ENCODE results near the gene MSI2.
A peak's percentile ranks its signal among the peaks of the same experiment; 100 is the strongest.

MSI2 gene

GRCh38 chr17:57440522-57441269 lies 184.4 kb downstream of the MSI2 start:
- DNase-seq (ENCODE audit: low spot score): peak; percentile 75

GRCh38 chr17:57441270-57441600 lies 184.9 kb downstream of the MSI2 start:
- no peak for DNase-seq (ENCODE audit: low spot score)

GRCh38 chr17:57442401-57442823 lies 186.1 kb downstream of the MSI2 start:
- DNase-seq (ENCODE audit: low spot score): no peak

GRCh38 chr17:57442914-57443571 lies 186.7 kb downstream of the MSI2 start:
- DNase-seq (ENCODE audit: low spot score): peak; percentile 77

GRCh38 chr17:57443781-57444180 lies 187.5 kb downstream of the MSI2 start:
- no peak for DNase-seq (ENCODE audit: low spot score)

GRCh38 chr17:57444682-57445450 lies 188.5 kb downstream of the MSI2 start:
- no peak for DNase-seq (ENCODE audit: low spot score)

- no peak for DNase-seq (ENCODE audit: low spot score)
These were observed 189.6 kb downstream of the MSI2 start for GRCh38 chr17:57445772-57446472.

GRCh38 chr17:57447357-57447989 lies 191.2 kb downstream of the MSI2 start:
- no peak for DNase-seq (ENCODE audit: low spot score)

GRCh38 chr17:57447990-57448758 lies 191.9 kb downstream of the MSI2 start:
- DNase-seq (ENCODE audit: low spot score): no peak

- no peak for DNase-seq (ENCODE audit: low spot score)
These were observed 192.5 kb downstream of the MSI2 start for GRCh38 chr17:57448759-57449283.

- no peak for DNase-seq (ENCODE audit: low spot score)
These were observed 194.9 kb downstream of the MSI2 start for GRCh38 chr17:57451191-57451590.

GRCh38 chr17:57451643-57452042 lies 195.3 kb downstream of the MSI2 start:
- no peak for DNase-seq (ENCODE audit: low spot score)

GRCh38 chr17:57453841-57454425 lies 197.6 kb downstream of the MSI2 start:
- DNase-seq (ENCODE audit: low spot score): no peak

GRCh38 chr17:57454729-57455062 lies 198.4 kb downstream of the MSI2 start:
- no peak for DNase-seq (ENCODE audit: low spot score)

- DNase-seq (ENCODE audit: low spot score): peak; percentile 66
These were observed 199.0 kb downstream of the MSI2 start for GRCh38 chr17:57455063-57455914.

- no peak for DNase-seq (ENCODE audit: low spot score)
These were observed 200.3 kb downstream of the MSI2 start for GRCh38 chr17:57456622-57457021.

GRCh38 chr17:57457188-57457587 lies 200.9 kb downstream of the MSI2 start:
- DNase-seq (ENCODE audit: low spot score): no peak

GRCh38 chr17:57458718-57459285 lies 202.5 kb downstream of the MSI2 start:
- no peak for DNase-seq (ENCODE audit: low spot score)

- DNase-seq (ENCODE audit: low spot score): peak; percentile 58
These were observed 203.1 kb downstream of the MSI2 start for GRCh38 chr17:57459286-57459915.

Data from activated CD4-positive, alpha-beta T cell treated with anti-CD3 and anti-CD28 coated beads, Interleukin-2, Interleukin-4, amounts not matched to agents 100 ng/mL and 50 ng/mL, durations not matched to agents 16 hours and 8 hours (primary cell).